IMR-90 (cell line): ENCODE results near the gene MT1G. TPM values are rescaled to one million over a fixed set of nuclear protein-coding genes. Genes with fewer than 3 reads are reported as not detected.

Source experiments
- ATAC-seq: fragments of 200-7000 bp; cut with Tn5 transposase; 2 replicates; pipeline ENCODE4 v1.9.1; 2020; ENCODE audit warnings: low read depth, mild to moderate bottlenecking, moderate library complexity
- BruUV-seq: library from RNA; stranded (reverse); fragments of 400-500 nt; replicated peaks from 2 replicates; lab custom pipeline; 2021; lab: Mats Ljungman, UMichigan
- CTCF ChIA-PET: fragments of 300-600 bp; formaldehyde crosslinking; extraction: SDS; loops from one replicate; lab custom pipeline; 2021; ENCODE audit warnings: antibody characterized with exemption; lab: Yijun Ruan, JAX
- POLR2A ChIA-PET: fragments of 300-600 bp; sonication (Branson Sonifier 250); formaldehyde crosslinking; loops from one replicate; lab custom pipeline; 2022; ENCODE audit warnings: antibody characterized with exemption; ENCODE audit not compliant: unreplicated experiment; lab: Charles Lee
- DNase-seq: peaks from one replicate; pipeline ENCODE4 v3.0.0; 2013
- H2AFZ ChIP-seq: replicated peaks from 2 replicates; pipeline ENCODE3; 2013; ENCODE audit warnings: low read length, mild to moderate bottlenecking; ENCODE audit not compliant: poor library complexity
- H2AK5ac ChIP-seq: 2 replicates; pipeline ENCODE4 v1.6.1; 2013; ENCODE audit warnings: low read depth, low read length, inconsistent platforms
- H2AK9ac ChIP-seq: replicated peaks from 2 replicates; pipeline ENCODE3; 2013; ENCODE audit warnings: mild to moderate bottlenecking, low read depth, low read length, moderate library complexity; ENCODE audit not compliant: poor library complexity
- H2BK120ac ChIP-seq: 2 replicates; pipeline ENCODE4 v1.6.1; 2013; ENCODE audit warnings: low read depth, low read length, inconsistent platforms
- H2BK15ac ChIP-seq: 3 replicates; pipeline ENCODE4 v1.6.1; 2013; ENCODE audit warnings: low read depth, low read length, inconsistent platforms
- H2BK20ac ChIP-seq: 2 replicates; pipeline ENCODE4 v1.6.1; 2013; ENCODE audit warnings: low read depth, mild to moderate bottlenecking, inconsistent platforms, low read length, moderate library complexity
- H2BK5ac ChIP-seq: 2 replicates; pipeline ENCODE4 v1.6.1; 2013; ENCODE audit warnings: mild to moderate bottlenecking, low read depth, low read length, inconsistent platforms; ENCODE audit not compliant: poor library complexity, severe bottlenecking
- H3K14ac ChIP-seq: replicated peaks from 2 replicates; pipeline ENCODE4 v1.6.1; 2013; ENCODE audit warnings: low read depth, low read length, inconsistent platforms
- H3K18ac ChIP-seq: 2 replicates; pipeline ENCODE4 v1.6.1; 2013; ENCODE audit warnings: low read depth, low read length, control low read depth
- H3K23ac ChIP-seq: 2 replicates; pipeline ENCODE4 v1.6.1; 2013; ENCODE audit warnings: low read depth, low read length, inconsistent platforms
- H3K27ac ChIP-seq: 2 replicates; pipeline ENCODE4 v1.5.1; 2013; ENCODE audit warnings: mild to moderate bottlenecking, control low read depth, low read length; ENCODE audit not compliant: insufficient read depth
- H3K27me3 ChIP-seq: 2 replicates; pipeline ENCODE4 v1.6.1; 2013; ENCODE audit warnings: low read length; ENCODE audit not compliant: control insufficient read depth, insufficient read depth
- H3K36me3 ChIP-seq: 2 replicates; pipeline ENCODE4 v1.6.1; 2013; ENCODE audit warnings: low read length, mixed read lengths; ENCODE audit not compliant: control insufficient read depth, insufficient read depth
- H3K4ac ChIP-seq: 2 replicates; pipeline ENCODE4 v1.6.1; 2013; ENCODE audit warnings: low read depth, low read length, inconsistent platforms
- H3K4me1 ChIP-seq: 2 replicates; pipeline ENCODE4 v1.6.1; 2013; ENCODE audit warnings: low read length, mixed read lengths; ENCODE audit not compliant: control insufficient read depth, insufficient read depth
- H3K4me2 ChIP-seq: 2 replicates; pipeline ENCODE4 v1.6.1; 2013; ENCODE audit warnings: low read depth, mild to moderate bottlenecking, control low read depth, low read length, moderate library complexity
- H3K4me3 ChIP-seq: 2 replicates; pipeline ENCODE4 v1.5.1; 2013; ENCODE audit warnings: low read depth, mild to moderate bottlenecking, control low read depth, low read length, moderate library complexity; ENCODE audit not compliant: insufficient read depth
- H3K56ac ChIP-seq: 2 replicates; pipeline ENCODE4 v1.6.1; 2013; ENCODE audit warnings: low read length, inconsistent platforms; ENCODE audit not compliant: insufficient read depth; ENCODE audit errors: extremely low read depth
- H3K79me1 ChIP-seq, 2 experiments: 2 replicates each; pipeline ENCODE4 v1.6.1; 2013; ENCODE audit warnings: low read length in 2 of 2, inconsistent platforms in 1 of 2, low read depth in 1 of 2
- H3K9ac ChIP-seq: 2 replicates; pipeline ENCODE4 v1.6.1; 2013; ENCODE audit warnings: low read depth, low read length, control low read depth
- H3K9me1 ChIP-seq: 2 replicates; pipeline ENCODE4 v1.6.1; 2013; ENCODE audit warnings: low read length, inconsistent platforms; ENCODE audit not compliant: insufficient read depth
- H3K9me3 ChIP-seq: 2 replicates; pipeline ENCODE4 v1.6.1; 2013; ENCODE audit warnings: low read length; ENCODE audit not compliant: control insufficient read depth, insufficient read depth
- H4K20me1 ChIP-seq: 2 replicates; pipeline ENCODE4 v1.6.1; 2013; ENCODE audit warnings: low read length, inconsistent platforms; ENCODE audit not compliant: insufficient read depth
- H4K5ac ChIP-seq: 2 replicates; pipeline ENCODE4 v1.6.1; 2013; ENCODE audit warnings: mild to moderate bottlenecking, low read depth, low read length, control low read depth
- H4K8ac ChIP-seq, 2 experiments: 2 replicates each; pipeline ENCODE4 v1.6.1; 2013; ENCODE audit warnings: low read depth in 2 of 2, low read length in 2 of 2, control low read depth in 1 of 2, inconsistent platforms in 1 of 2
- H4K91ac ChIP-seq: 2 replicates; pipeline ENCODE4 v1.6.1; 2013; ENCODE audit warnings: low read depth, low read length, inconsistent platforms; ENCODE audit not compliant: insufficient read depth
- CEBPB ChIP-seq: IDR thresholded peaks from 2 replicates; pipeline ENCODE4 v1.6.1; 2012; ENCODE audit warnings: low read depth, low read length, improper control_type of control experiment
- CHD1 ChIP-seq: IDR thresholded peaks from 2 replicates; pipeline ENCODE4 v1.6.1; 2012; ENCODE audit warnings: low read depth, low read length, improper control_type of control experiment
- FOS ChIP-seq: fragments of 150-350 bp; IDR thresholded peaks from 2 replicates; pipeline ENCODE4 v1.6.1; 2016; ENCODE audit warnings: low read depth, low read length
- MAFK ChIP-seq: IDR thresholded peaks from 2 replicates; pipeline ENCODE4 v1.6.1; 2012; ENCODE audit warnings: low read depth, low read length, improper control_type of control experiment
- MAZ ChIP-seq: IDR thresholded peaks from 2 replicates; pipeline ENCODE4 v1.6.1; 2012; ENCODE audit warnings: low read depth, mild to moderate bottlenecking, low read length, improper control_type of control experiment, moderate library complexity, borderline replicate concordance
- NFE2L2 ChIP-seq: fragments of 150-350 bp; IDR thresholded peaks from 2 replicates; pipeline ENCODE4 v1.6.1; 2016; ENCODE audit warnings: low read depth, mild to moderate bottlenecking, low read length
- POLR2A ChIP-seq: IDR thresholded peaks from 2 replicates; pipeline ENCODE4 v1.6.1; 2012; ENCODE audit warnings: mild to moderate bottlenecking, low read depth, low read length
- RAD21 ChIP-seq: IDR thresholded peaks from 2 replicates; pipeline ENCODE4 v1.6.1; 2012; ENCODE audit warnings: low read length, improper control_type of control experiment
- RFX5 ChIP-seq: IDR thresholded peaks from 2 replicates; pipeline ENCODE4 v1.8.0; 2012; ENCODE audit warnings: low read depth, mild to moderate bottlenecking, low read length, moderate library complexity
- SMC3 ChIP-seq: fragments of 150-350 bp; IDR thresholded peaks from 2 replicates; pipeline ENCODE4 v1.6.1; 2016; ENCODE audit warnings: low read depth, mild to moderate bottlenecking, antibody characterized with exemption, low read length, moderate library complexity
- WGBS, 2 experiments: methylation state at CpG; one replicate each; pipeline versions ENCODE4 v1.1.5 to v1.1.7; 2013; ENCODE audit warnings: missing lambda C conversion rate in 2 of 2; ENCODE audit not compliant: insufficient read length in 1 of 2; ENCODE audit errors: extremely low coverage in 2 of 2; 5-methylcytosine and 5-hydroxymethylcytosine counted together
- dilution Hi-C: fragments of 300-500 bp; cut with HindIII; formaldehyde crosslinking; loops from one replicate; pipeline ENCODE4 v1.14.3; 2018; ENCODE audit warnings: low sequenced_read_pairs; ENCODE audit not compliant: unreplicated experiment
- in situ Hi-C: fragments of 300-500 bp; cut with MboI; formaldehyde crosslinking; loops from 3 replicates; pipeline ENCODE4 v1.14.3; 2019; ENCODE audit warnings: low sequenced_read_pairs, inconsistent platforms, mixed read lengths
- intact Hi-C: fragments of 100-400 bp; cut with micrococcal nuclease; formaldehyde crosslinking; loops from 2 replicates; pipeline ENCODE4 v1.10.0; 2022
- polyA plus RNA-seq, 3 experiments: library from polyadenylated mRNA; depleted of rRNA; stranded (reverse); fragments of >200 nt; gene quantifications; 2 replicates each; pipeline ENCODE4 v1.2.3, GENCODE V29; 2012; ENCODE audit warnings: low replicate concordance in 1 of 3
- total RNA-seq: library from RNA; depleted of rRNA; stranded (reverse); fragments of >200 nt; gene quantifications from 2 replicates; pipeline ENCODE4 v1.2.3, GENCODE V29; 2012
- TF ChIP-seq, protein P1 (sequence below): fragments of 150-350 bp; IDR thresholded peaks from 2 replicates; pipeline ENCODE4 v1.6.1; 2017; ENCODE audit warnings: mild to moderate bottlenecking, antibody characterized with exemption, low read length, low read depth
- TF ChIP-seq, protein P2 (sequence below): conservative IDR thresholded peaks from 2 replicates; pipeline ENCODE4 v1.5.1; 2012; ENCODE audit warnings: mild to moderate bottlenecking, low read depth, low read length, improper control_type of control experiment
- TF ChIP-seq, protein P3 (sequence below): fragments of 150-350 bp; IDR thresholded peaks from 2 replicates; pipeline ENCODE4 v1.6.1; 2016; ENCODE audit warnings: low read depth, mild to moderate bottlenecking, low read length, moderate library complexity, borderline replicate concordance

MT1G gene
- total and polyA plus RNA-seq, 2 of the 4 experiments (the other 2 are of a cell fraction): 0.48 TPM; not detected in 1

- H2BK15ac ChIP-seq: no peak overlapping the region
- no peak overlapping the region for H2AFZ ChIP-seq
- no peak overlapping the region for H3K14ac ChIP-seq
- H2AK5ac ChIP-seq: no peak overlapping the region
- 0 out of 2 replicates have a peak, but pooled peaks cover 2% of the 10 kb centered on the region for H3K9me3 ChIP-seq
- no peak overlapping the region for H2BK5ac ChIP-seq
- no peaks in the 10 kb centered on the region; the same call in 1 of the 2 replicates for H4K20me1 ChIP-seq
- H3K9me1 ChIP-seq: 0 out of 2 replicates have a peak, but pooled peaks cover 3% of the 10 kb centered on the region
- CTCF ChIA-PET: no interaction called here
- BruUV-seq: no TSS peak
- H2AK9ac ChIP-seq: no peak overlapping the region
- TF ChIP-seq RFX5: no peak
- TF ChIP-seq, protein P1, sequence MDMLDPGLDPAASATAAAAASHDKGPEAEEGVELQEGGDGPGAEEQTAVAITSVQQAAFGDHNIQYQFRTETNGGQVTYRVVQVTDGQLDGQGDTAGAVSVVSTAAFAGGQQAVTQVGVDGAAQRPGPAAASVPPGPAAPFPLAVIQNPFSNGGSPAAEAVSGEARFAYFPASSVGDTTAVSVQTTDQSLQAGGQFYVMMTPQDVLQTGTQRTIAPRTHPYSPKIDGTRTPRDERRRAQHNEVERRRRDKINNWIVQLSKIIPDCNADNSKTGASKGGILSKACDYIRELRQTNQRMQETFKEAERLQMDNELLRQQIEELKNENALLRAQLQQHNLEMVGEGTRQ: no peak
- TF ChIP-seq, protein P2, sequence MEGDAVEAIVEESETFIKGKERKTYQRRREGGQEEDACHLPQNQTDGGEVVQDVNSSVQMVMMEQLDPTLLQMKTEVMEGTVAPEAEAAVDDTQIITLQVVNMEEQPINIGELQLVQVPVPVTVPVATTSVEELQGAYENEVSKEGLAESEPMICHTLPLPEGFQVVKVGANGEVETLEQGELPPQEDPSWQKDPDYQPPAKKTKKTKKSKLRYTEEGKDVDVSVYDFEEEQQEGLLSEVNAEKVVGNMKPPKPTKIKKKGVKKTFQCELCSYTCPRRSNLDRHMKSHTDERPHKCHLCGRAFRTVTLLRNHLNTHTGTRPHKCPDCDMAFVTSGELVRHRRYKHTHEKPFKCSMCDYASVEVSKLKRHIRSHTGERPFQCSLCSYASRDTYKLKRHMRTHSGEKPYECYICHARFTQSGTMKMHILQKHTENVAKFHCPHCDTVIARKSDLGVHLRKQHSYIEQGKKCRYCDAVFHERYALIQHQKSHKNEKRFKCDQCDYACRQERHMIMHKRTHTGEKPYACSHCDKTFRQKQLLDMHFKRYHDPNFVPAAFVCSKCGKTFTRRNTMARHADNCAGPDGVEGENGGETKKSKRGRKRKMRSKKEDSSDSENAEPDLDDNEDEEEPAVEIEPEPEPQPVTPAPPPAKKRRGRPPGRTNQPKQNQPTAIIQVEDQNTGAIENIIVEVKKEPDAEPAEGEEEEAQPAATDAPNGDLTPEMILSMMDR: no peak
- TF ChIP-seq RAD21: no peak
- TF ChIP-seq, protein P3, sequence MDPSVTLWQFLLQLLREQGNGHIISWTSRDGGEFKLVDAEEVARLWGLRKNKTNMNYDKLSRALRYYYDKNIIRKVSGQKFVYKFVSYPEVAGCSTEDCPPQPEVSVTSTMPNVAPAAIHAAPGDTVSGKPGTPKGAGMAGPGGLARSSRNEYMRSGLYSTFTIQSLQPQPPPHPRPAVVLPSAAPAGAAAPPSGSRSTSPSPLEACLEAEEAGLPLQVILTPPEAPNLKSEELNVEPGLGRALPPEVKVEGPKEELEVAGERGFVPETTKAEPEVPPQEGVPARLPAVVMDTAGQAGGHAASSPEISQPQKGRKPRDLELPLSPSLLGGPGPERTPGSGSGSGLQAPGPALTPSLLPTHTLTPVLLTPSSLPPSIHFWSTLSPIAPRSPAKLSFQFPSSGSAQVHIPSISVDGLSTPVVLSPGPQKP: no peak
- no peak for TF ChIP-seq POLR2A
- no peak for TF ChIP-seq NFE2L2
- TF ChIP-seq SMC3: no peak
- TF ChIP-seq CHD1: no peak
- TF ChIP-seq CEBPB: no peak
- TF ChIP-seq MAFK: no peak
- TF ChIP-seq MAZ: no peak
- no peak for TF ChIP-seq FOS
- no peak overlapping the region for H2BK20ac ChIP-seq
- POLR2A ChIA-PET: no interaction called here
- H4K8ac ChIP-seq: no peak overlapping the region
- H2BK120ac ChIP-seq: no peak overlapping the region
- H3K9ac ChIP-seq: no peak overlapping the region
- no peak overlapping the region for H3K18ac ChIP-seq
- DNase-seq (no peak), ATAC-seq (no peak)
- 13% methylated on average over 14 of the region's 33 CpGs; no CpG with 5 or more reads in 1 of the 2 experiments for WGBS, 2 experiments
- dilution Hi-C loops (no loop called here), intact Hi-C loops (no loop called here), in situ Hi-C loops (no loop called here)
- H3K4me1 ChIP-seq: no peaks in the 10 kb centered on the region
- peaks cover 90% of the 10 kb centered on the region for H3K27me3 ChIP-seq
- no peaks in the 10 kb centered on the region for H3K79me1 ChIP-seq
- no peak overlapping the region for H4K5ac ChIP-seq
- H3K4me2 ChIP-seq: no peak overlapping the region
- H3K56ac ChIP-seq: no peak overlapping the region
- H3K27ac ChIP-seq: no peak overlapping the region
- H3K23ac ChIP-seq: no peak overlapping the region
- H3K4me3 ChIP-seq: no peak overlapping the region
- no peak overlapping the region for H3K4ac ChIP-seq
- H4K91ac ChIP-seq: no peak overlapping the region
- H3K36me3 ChIP-seq: no peaks in the 10 kb centered on the region
Measured at GRCh38 chr16:56647641-56648431, 20.0 kb downstream of the MT1G start.
